ENCODE data around the gene CTSO.

DNA sequence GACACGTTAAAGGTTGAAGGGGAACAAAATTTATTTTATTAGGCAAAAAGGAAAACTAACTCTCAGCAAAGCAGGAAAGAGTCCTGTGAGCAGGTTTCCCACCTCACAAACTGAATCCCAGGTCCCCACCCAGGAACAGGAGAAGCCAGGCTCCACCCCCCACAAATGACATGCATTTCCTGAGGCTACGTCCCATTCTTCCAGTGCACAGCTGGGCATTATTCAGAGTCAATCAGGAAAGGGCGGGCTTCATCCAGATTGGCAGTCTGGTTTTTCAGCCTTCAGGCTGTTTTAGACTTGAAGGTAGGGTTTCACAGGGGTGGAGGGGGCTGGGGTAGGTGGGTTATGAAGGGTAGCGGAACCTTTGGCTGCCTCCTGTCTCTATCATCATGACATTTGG is 75.7 kb downstream of the CTSO start:
- TF ChIP-seq, protein P1, sequence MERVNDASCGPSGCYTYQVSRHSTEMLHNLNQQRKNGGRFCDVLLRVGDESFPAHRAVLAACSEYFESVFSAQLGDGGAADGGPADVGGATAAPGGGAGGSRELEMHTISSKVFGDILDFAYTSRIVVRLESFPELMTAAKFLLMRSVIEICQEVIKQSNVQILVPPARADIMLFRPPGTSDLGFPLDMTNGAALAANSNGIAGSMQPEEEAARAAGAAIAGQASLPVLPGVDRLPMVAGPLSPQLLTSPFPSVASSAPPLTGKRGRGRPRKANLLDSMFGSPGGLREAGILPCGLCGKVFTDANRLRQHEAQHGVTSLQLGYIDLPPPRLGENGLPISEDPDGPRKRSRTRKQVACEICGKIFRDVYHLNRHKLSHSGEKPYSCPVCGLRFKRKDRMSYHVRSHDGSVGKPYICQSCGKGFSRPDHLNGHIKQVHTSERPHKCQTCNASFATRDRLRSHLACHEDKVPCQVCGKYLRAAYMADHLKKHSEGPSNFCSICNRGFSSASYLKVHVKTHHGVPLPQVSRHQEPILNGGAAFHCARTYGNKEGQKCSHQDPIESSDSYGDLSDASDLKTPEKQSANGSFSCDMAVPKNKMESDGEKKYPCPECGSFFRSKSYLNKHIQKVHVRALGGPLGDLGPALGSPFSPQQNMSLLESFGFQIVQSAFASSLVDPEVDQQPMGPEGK (CRISPR knock-in tag; IDR thresholded peaks at IDR 0.05; ENCODE audit: borderline replicate concordance) = no peak
- TF ChIP-seq TCF4 (CRISPR knock-in tag; IDR thresholded peaks at IDR 0.05; ENCODE audit: borderline replicate concordance) (no peak), PPARA (CRISPR knock-in tag; IDR thresholded peaks at IDR 0.05; ENCODE audit: borderline replicate concordance) (no peak), ARNTL (CRISPR knock-in tag; IDR thresholded peaks at IDR 0.05; ENCODE audit: borderline replicate concordance, low read depth) (no peak), ZNF8 (CRISPR knock-in tag; IDR thresholded peaks at IDR 0.05) (no peak), RARB (CRISPR knock-in tag; IDR thresholded peaks at IDR 0.05) (no peak), ZNF70 (CRISPR knock-in tag; IDR thresholded peaks at IDR 0.05) (no peak), ZFP3 (CRISPR knock-in tag; IDR thresholded peaks at IDR 0.05) (no peak), ISL1 (CRISPR knock-in tag; IDR thresholded peaks at IDR 0.05) (no peak), TOX (CRISPR knock-in tag; IDR thresholded peaks at IDR 0.05; ENCODE audit: borderline replicate concordance) (no peak), GLIS3 (CRISPR knock-in tag; IDR thresholded peaks at IDR 0.05) (no peak), CSDC2 (CRISPR knock-in tag; IDR thresholded peaks at IDR 0.05) (no peak)
- TF ChIP-seq, protein P2, sequence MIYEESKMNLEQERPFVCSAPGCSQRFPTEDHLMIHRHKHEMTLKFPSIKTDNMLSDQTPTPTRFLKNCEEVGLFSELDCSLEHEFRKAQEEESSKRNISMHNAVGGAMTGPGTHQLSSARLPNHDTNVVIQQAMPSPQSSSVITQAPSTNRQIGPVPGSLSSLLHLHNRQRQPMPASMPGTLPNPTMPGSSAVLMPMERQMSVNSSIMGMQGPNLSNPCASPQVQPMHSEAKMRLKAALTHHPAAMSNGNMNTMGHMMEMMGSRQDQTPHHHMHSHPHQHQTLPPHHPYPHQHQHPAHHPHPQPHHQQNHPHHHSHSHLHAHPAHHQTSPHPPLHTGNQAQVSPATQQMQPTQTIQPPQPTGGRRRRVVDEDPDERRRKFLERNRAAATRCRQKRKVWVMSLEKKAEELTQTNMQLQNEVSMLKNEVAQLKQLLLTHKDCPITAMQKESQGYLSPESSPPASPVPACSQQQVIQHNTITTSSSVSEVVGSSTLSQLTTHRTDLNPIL (CRISPR knock-in tag; IDR thresholded peaks at IDR 0.05; ENCODE audit: low read depth) = no peak
- TF ChIP-seq, protein P3, sequence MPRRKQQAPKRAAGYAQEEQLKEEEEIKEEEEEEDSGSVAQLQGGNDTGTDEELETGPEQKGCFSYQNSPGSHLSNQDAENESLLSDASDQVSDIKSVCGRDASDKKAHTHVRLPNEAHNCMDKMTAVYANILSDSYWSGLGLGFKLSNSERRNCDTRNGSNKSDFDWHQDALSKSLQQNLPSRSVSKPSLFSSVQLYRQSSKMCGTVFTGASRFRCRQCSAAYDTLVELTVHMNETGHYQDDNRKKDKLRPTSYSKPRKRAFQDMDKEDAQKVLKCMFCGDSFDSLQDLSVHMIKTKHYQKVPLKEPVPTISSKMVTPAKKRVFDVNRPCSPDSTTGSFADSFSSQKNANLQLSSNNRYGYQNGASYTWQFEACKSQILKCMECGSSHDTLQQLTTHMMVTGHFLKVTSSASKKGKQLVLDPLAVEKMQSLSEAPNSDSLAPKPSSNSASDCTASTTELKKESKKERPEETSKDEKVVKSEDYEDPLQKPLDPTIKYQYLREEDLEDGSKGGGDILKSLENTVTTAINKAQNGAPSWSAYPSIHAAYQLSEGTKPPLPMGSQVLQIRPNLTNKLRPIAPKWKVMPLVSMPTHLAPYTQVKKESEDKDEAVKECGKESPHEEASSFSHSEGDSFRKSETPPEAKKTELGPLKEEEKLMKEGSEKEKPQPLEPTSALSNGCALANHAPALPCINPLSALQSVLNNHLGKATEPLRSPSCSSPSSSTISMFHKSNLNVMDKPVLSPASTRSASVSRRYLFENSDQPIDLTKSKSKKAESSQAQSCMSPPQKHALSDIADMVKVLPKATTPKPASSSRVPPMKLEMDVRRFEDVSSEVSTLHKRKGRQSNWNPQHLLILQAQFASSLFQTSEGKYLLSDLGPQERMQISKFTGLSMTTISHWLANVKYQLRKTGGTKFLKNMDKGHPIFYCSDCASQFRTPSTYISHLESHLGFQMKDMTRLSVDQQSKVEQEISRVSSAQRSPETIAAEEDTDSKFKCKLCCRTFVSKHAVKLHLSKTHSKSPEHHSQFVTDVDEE (CRISPR knock-in tag; IDR thresholded peaks at IDR 0.05) = no peak

Data from SK-N-SH treated with all-trans-retinoic acid at 6 μM for 48 hours (cell line).